Right lobe of liver (tissue), 4 donors: ENCODE data around the gene YIPF5.

Experiments used
- POLR2A ChIP-seq: fragments of 450-650 bp; IDR thresholded peaks from one replicate; pipeline ENCODE4 v1.6.1; 2017; ENCODE audit warnings: antibody characterized with exemption, mild to moderate bottlenecking
- TF ChIP-seq, protein P1 (sequence below), 4 donors: fragments of 200-600 bp in 3 of 4; fragments of 450-650 bp in 1 of 4; IDR thresholded peaks; one replicate each; pipeline versions ENCODE4 v1.5.1 to v1.8.0; 2016 to 2022; ENCODE audit warnings: antibody characterized with exemption in 4 of 4, mild to moderate bottlenecking in 2 of 4
- donor health status: DM: no; HTN: no; CAD: no.
- donor health status: DM: no; HTN: no; CAD: no.
- donor health status: DM: no; HTN: yes; CAD: no.

DNA sequence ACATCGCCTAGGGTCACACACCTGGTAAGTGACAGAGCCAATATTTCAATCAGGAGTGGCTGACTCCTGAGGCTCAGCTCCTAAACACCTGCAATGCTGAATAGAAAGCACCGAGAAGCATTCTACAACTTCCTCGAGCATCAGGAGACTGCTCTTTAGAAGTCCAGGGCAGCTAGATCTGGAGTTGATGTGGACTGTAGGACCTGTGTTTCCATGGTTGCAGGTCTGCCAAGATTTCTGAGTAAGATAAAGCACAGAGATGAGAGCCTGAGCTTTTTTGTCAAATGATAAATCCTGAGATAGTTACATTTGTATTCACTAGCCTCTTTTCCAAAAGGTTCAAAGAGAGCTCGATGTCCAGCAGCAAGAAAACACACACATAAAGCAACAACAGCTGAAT is 43.8 kb downstream of the YIPF5 start:
- TF ChIP-seq, protein P1, sequence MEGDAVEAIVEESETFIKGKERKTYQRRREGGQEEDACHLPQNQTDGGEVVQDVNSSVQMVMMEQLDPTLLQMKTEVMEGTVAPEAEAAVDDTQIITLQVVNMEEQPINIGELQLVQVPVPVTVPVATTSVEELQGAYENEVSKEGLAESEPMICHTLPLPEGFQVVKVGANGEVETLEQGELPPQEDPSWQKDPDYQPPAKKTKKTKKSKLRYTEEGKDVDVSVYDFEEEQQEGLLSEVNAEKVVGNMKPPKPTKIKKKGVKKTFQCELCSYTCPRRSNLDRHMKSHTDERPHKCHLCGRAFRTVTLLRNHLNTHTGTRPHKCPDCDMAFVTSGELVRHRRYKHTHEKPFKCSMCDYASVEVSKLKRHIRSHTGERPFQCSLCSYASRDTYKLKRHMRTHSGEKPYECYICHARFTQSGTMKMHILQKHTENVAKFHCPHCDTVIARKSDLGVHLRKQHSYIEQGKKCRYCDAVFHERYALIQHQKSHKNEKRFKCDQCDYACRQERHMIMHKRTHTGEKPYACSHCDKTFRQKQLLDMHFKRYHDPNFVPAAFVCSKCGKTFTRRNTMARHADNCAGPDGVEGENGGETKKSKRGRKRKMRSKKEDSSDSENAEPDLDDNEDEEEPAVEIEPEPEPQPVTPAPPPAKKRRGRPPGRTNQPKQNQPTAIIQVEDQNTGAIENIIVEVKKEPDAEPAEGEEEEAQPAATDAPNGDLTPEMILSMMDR (IDR thresholded peaks at IDR 0.05) = no peak
- TF ChIP-seq POLR2A = no peak
